ENCODE results near the gene ARPC5.
"Not testable (repeated sequence)": the region's sequence is repeated elsewhere in the genome, so short reads cannot be mapped to it uniquely, and the experiment has no call there.

ARPC5 gene

DNA sequence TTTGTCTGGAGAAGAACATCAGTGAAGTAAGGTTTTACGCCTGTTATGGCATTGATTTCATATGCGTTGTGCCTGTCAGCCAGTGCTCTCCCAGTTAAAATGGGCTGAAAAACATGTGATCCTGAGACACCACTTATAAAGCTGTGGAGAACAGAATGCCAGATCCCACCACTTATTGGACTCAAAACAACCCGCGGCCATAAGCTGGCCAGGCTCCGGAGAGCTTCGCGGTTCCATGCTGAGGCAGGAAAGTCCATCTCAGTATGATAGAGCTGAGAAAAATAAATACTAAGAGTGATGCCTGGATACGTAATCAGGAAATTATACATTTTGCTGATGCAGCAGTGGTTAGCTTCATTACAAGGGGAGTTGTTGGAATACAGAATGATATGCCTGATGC lies 12.5 kb upstream of the ARPC5 start:
- no peak for DNase-seq (ENCODE audit: low read depth in 4 of 4, low spot score in 1 of 4)

DNA sequence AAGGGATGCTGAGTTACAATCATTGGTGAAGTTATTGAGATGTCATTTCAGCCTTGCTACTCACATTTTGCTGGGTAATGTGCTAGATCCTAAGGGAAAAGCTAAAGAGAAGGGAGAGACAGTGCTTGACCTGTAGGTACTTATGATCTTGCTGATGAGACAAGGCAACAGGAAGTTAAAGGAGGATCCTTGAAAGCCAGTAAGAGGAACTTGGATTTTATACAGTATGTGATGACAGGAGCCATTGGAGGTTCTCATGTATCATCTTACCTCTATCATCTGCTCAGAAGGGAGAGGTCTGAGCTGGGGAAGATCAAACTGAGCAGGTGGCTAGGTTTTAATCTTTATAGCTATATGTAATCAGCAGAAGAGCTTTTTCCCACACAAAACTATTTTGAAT lies 11.2 kb upstream of the ARPC5 start:
- DNase-seq (ENCODE audit: low read depth in 4 of 4, low spot score in 1 of 4): no peak

GRCh38 chr1:183645531-183645930 lies 9.9 kb upstream of the ARPC5 start:
- no peak for DNase-seq (ENCODE audit: low read depth in 4 of 4, low spot score in 1 of 4)

GRCh38 chr1:183642166-183642565 lies 6.6 kb upstream of the ARPC5 start:
- DNase-seq (ENCODE audit: low read depth in 4 of 4, low spot score in 1 of 4): no peak

DNA sequence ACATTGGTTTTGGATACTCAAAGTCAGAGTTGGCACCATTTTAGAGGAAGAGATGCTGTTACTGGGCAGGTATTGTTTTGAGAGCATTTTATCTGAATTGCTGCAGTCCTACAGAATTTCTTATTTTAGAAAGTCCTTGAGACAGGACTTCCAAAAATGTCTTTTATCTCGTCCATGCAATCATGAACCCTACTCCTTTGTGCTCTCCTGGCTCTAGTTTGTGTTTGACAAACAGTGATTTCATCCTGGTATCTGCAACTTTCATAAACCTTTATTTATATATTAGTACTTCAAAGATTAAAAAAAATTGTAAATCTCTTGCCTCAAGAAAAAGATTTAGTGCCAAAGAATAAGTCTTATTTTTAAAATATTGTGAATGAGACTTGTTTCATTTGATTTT lies 4.6 kb upstream of the ARPC5 start:
- DNase-seq (ENCODE audit: low read depth in 4 of 4, low spot score in 1 of 4): no peak

GRCh38 chr1:183638649-183639387 lies 3.2 kb upstream of the ARPC5 start:
- no peak for DNase-seq (ENCODE audit: low read depth in 4 of 4, low spot score in 1 of 4)

- DNase-seq (ENCODE audit: low read depth in 4 of 4, low spot score in 1 of 4): no peak
Measured at GRCh38 chr1:183636783-183637182, 1.2 kb upstream of the ARPC5 start.

- no peak for DNase-seq (ENCODE audit: low read depth in 4 of 4, low spot score in 1 of 4)
Measured at GRCh38 chr1:183636334-183636682, 725 bp upstream of the ARPC5 start.

DNA sequence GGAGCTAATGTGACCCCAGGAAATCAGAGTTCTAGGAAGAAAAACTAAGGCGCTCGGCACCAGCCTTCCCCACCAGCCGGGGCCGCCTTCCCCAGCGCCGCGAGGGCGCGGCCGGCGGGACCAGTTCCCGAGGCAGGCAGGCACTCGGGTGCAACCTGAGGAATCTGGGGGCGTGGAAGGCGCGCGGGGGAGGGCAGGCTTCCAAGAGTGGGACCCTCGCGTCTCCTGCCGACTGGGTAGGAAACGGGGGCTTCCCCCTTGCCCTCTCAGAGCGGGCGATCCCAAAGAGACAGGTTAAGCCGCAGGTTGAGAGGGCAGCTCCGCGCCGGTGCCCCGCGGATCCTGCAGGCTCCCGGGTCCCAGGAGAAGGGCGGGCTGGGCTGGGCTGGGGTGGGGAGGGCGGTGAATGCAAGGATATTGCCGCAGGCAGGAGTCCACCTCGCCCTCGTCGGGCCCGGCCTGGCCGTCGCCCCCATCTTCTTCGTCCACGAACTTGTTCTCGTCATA lies 431 bp downstream of the ARPC5 start:
- DNase-seq (ENCODE audit: low read depth in 4 of 4, low spot score in 1 of 4): no peak

GRCh38 chr1:183634429-183635065 lies 1.0 kb downstream of the ARPC5 start:
- DNase-seq (ENCODE audit: low read depth in 4 of 4, low spot score in 1 of 4): no peak

- no peak for DNase-seq (ENCODE audit: low read depth in 4 of 4, low spot score in 1 of 4)
Measured at GRCh38 chr1:183633676-183634343, 1.8 kb downstream of the ARPC5 start.

- no peak for DNase-seq (ENCODE audit: low read depth in 4 of 4, low spot score in 1 of 4)
Measured at GRCh38 chr1:183632964-183633363, 2.6 kb downstream of the ARPC5 start.

DNA sequence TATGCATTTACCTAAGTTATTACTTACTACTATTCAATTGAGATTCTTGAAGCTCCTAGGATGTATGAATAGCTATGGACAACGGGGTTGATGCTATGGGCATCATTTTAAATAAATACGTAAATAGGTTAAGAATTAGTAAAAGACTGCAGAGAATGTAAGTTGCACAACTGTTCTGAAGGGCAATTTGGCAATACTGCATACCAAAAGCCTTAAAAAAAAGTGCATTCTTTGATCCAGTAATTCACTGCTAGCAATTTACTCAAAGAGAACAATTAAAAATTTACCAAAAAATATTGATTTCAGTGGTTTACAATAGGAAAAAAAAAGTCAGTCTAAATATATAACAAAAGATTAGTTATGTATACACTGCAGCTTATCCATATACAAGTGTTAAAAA lies 3.5 kb downstream of the ARPC5 start:
- DNase-seq (ENCODE audit: low read depth in 4 of 4, low spot score in 1 of 4): no peak

DNA sequence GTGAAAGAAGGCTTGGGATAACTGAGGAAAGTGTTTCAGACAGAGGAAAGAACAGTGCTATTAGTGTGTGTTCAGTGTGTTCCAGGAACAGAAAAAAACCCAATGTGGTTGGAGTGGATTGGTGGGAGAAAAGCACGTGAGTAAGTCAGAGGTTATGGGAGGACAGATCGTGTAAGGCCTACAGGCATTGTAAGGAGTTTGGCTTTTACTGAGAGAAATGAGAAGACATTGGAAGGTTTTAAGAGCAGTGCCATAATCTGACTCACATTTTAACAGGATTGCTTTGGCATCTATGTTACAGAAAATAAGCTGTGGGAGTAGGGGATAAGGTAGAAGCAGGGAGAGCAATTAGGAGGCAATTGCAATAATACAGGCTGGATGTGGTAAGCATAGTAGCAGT lies 4.8 kb downstream of the ARPC5 start:
- no peak for DNase-seq (ENCODE audit: low read depth in 4 of 4, low spot score in 1 of 4)

GRCh38 chr1:183628537-183628936 lies 7.0 kb downstream of the ARPC5 start:
- DNase-seq (ENCODE audit: low read depth in 4 of 4, low spot score in 1 of 4): no peak

- not testable (repeated sequence) for DNase-seq (ENCODE audit: low read depth in 4 of 4, low spot score in 1 of 4)
Measured at GRCh38 chr1:183626236-183626635, 9.3 kb downstream of the ARPC5 start.

DNA sequence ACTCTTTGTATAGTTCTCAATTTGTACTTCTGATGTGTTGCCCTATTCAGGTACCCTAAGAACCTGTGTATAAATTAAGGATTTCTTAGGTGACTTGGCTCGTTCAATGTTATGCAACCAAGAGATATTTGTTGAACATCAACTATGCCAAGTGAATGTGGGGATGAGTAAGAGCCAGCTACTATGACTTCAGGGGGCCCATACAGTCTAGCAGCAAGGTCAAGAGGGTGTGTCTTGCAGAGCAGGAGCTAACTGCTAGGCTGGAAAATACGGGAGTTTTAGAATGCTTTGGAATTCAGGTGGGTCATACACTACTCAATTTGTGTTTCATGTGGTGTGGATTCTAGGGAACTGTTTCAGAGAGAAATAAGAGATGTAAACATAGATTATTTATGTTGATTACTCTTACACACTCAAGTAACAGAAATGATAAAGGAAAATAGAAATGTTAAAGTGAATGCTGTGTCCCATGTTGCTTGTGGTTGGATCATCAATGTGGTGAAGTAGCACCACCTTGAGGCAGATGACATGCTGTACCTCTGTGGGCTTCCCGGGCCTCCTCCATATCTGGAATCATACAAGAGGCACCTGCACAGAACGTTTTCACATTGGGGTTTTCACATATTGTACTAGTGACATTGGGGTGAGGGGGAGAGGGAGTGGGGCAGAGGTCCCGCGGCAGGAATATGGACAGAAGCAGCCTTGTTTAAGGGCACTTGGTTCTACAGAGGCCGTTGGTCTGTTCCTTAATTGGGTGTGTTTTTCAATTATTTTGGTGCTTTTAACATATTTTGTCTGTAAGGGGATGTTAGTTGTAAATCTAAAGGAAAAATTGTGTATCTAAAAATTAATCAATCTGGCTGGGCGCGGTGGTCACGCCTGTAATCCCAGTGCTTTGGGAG lies 12.4 kb downstream of the ARPC5 start:
- peak in 1 of 4 experiments; percentile 14 for DNase-seq (ENCODE audit: low read depth in 4 of 4, low spot score in 1 of 4)

GRCh38 chr1:183622013-183622412 lies 13.6 kb downstream of the ARPC5 start:
- DNase-seq (ENCODE audit: low read depth in 4 of 4, low spot score in 1 of 4): no peak

DNA sequence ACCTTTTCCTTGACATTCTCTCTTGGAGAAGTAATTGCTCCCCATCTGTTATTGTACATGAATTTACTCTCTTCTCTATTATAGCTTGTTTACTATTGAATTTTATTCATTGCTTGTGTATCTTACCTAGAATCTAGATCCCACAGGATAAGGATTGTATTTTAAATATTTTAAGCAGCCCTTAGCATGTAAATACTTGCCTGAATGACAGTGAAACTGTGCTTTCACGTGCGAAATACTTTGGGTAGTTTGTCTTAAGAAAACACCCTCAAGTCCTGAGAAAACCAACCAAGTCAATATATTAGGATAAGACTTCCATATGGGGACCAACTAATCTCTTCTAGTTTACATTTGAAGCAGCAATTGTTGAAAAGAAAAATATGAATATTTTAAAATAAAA lies 15.3 kb downstream of the ARPC5 start:
- no peak for DNase-seq (ENCODE audit: low read depth in 4 of 4, low spot score in 1 of 4)

GRCh38 chr1:183619781-183620180 lies 15.8 kb downstream of the ARPC5 start:
- no peak for DNase-seq (ENCODE audit: low read depth in 4 of 4, low spot score in 1 of 4)

- DNase-seq (ENCODE audit: low read depth in 4 of 4, low spot score in 1 of 4): not testable (repeated sequence)
Measured at GRCh38 chr1:183618202-183618601, 17.4 kb downstream of the ARPC5 start.

Measured in stimulated activated CD4-positive, alpha-beta T cell treated with anti-CD3 and anti-CD28 coated beads, Interleukin-1b, Interleukin-23, amount 100 ng/mL, for 24 hours (primary cell).